ENCODE results near the gene ITPRIPL2. TPM values are rescaled to one million over a fixed set of nuclear protein-coding genes. Genes with fewer than 3 reads are reported as not detected.
A peak's percentile ranks its signal among the peaks of the same experiment; 100 is the strongest.

Gene ITPRIPL2
- total RNA-seq, 1 donor from 2014 or later, result 89.8 TPM

DNA sequence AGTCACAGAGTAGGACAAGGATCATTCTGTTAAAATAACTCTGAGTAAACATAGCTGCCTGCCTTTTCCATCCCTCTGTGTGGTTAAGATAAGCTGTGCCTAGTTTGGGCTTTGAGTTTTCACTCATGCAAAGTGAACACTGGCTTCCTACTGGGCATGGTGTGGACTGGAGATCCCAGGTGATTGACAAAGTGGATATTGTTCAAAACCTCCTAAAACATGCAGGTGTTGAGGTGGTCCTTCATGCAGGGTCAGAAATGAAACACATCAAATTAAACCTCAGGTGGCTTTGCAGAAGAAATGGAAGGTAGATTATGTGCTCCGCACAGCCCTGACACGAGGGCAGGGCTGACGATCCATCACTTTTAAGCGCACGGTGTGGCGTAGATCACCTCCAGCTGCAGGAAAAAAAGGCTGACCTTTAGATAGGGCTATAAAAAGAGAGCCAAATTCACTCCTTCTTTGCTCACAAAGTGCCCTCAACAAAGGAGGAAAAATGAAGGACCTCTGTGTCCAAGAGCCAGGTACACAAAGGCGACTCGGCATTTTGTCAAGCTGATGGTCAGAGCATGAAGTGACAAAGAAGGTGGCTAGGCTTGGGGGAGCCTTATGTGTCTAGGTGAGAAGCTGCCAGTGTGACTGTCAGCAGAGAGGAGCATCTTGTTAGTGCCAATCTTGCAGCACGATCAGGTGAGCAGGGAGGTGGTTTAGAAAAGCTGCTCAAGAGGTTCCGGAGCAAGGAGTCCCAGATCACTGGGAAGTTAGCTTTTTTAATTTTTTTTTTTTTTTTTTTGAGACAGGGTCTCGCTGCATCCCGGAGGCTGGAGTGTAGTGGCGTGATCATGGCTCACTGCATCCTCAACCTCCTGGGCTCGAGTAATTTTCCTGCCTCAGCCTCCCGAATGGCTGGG is 19.9 kb upstream of the ITPRIPL2 start:
- DNase-seq (ENCODE audit: low spot score), result peak; percentile 49

DNA sequence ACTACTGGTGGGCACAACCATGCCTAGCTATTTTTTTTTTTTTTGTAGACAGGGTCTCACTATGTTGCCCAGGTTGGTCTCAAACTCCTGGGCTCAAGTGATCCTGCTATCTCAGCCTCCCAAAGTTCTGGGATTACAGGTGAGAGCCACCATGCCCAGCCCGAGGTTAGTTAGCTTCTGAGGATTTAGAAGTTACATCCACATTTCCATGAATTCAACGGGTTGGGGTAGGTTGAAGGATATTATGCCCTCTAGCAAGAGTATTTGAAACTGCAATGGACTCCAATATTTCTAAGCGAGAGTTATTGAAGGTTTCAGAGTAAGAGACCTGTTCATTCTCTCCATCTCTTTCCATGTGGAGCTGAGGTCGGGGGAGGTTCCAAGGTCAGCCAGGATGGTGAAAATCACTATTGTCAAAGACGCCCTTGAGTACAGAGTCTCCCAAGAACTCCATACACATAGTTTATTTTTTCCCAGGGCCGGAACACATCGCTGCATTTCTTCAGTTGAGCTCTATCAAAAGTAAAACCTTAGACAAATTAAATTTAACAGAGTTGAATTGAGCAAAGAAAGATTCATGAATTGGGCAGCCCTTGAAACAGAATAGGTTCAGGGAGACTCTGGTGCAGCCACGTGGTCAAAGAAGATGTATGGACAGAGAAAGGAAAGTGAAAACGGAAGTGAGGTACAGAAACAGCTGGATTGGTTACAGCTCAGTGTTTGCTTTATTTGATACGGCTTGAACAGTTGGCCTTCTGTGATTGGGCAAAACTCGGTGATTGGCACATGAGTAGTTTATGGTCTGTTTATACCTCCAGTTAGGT is 19.0 kb upstream of the ITPRIPL2 start:
- peak; percentile 28 for DNase-seq (ENCODE audit: low spot score)

DNA sequence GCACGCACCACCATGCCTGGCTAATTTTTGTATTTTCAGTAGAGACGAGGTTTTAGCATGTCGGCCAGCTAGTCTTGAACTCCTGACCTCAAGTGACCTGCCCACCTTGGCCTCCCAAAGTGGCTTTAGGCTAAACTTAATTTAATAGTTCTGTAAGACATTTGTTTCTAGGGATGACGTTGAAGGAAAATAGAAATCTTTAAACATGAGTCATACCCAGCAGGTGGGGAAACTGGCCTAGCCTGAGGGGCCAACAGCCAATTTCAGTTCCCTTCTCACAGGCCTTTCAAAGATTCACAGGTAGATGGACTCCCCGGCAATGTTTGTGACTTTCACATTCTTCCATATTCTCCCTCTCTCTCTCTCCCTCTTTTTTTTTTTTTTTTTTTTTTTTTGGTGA is 18.1 kb upstream of the ITPRIPL2 start:
- DNase-seq (ENCODE audit: low spot score), result peak; percentile 12

DNA sequence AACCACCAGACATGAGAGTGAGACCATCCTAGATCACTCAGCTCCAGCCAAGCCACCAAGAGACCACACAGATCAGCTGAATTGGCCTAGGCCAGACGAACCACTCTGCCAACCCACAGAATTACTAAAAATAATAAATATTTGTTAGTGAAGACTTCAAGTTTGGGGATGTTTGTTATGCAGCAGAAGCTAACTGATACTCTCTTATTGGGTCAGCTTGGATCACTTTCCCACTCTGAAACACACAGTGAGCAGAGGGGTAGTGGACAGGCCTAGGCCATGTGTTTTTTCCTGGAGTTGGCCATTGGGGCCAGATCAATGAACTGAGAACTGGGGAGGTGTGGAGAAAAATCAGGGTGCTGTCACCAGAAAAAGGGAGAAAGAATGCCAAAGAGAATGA is 15.6 kb upstream of the ITPRIPL2 start:
- DNase-seq (ENCODE audit: low spot score), result peak; percentile 9

DNA sequence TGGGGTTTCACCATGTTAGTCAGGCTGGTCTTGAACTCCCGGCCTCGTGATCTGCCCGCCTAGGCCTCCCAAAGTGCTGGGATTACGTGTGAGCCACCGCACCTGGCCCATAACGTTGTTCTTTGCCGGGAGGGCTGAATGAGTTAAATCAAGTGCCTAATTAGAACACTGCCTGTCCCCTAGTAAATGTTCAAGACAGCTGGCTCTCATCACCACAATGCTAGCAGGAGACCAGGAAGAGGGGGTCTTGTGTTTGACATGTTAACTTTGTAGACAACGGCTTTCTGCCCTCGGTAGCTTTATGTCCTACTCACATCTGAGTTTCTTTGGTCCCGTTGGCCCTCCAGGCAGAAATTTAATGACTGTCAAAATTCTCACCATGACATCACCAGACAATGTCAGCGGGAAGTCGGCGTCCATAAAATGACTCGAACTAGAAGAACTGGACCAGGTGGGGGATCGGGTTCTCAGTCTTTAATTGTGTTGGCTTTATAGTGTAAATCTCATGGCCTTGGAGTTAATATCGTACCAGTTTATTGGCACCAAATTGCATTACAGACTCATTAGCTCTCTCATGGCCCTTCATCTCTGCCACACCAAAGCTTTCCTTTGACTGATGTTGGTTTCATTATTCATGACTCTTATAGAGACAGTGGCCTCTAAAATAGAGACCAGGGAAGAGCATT is 11.4 kb upstream of the ITPRIPL2 start:
- DNase-seq (ENCODE audit: low spot score), result peak; percentile 72

DNA sequence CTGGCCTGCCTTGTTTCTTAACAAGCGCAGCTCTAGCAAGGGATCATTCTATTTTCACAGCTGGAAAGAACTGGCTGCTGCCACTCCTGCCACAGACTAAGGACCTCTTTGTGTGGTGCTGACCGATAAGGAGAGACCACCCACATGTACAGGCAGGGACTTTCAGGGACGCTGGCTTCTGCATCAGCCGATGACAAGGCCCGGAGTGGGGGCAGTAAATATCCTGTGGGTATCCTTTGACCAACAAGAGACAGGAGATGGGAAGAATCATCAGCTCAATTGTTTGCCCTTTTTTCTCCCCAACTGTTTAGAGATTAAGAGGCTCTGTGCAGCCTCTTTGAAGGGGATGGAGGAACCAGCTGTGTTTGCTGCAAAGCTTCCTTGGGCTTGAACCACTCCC is 9.2 kb upstream of the ITPRIPL2 start:
- DNase-seq (ENCODE audit: low spot score), result peak; percentile 33

DNA sequence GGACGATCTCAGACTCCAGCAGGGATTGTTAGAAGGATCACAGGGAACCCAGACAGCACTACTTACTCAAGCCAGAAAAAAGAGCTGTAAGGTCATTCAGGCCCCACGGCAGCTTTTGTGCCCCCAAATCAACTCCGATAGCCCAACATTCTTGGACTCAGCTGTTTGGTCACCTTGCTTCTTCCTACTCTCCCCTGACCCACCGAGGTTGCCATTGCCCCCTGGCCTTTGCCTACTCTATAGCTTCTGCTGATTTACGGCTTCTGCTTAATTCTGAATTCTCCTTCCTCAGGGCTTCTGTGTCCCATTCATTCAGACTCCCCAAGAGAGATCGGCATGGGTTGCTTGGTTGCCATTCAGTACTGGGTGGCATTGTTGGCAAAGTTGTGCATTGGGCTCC is 8.6 kb upstream of the ITPRIPL2 start:
- peak; percentile 74 for DNase-seq (ENCODE audit: low spot score)

DNA sequence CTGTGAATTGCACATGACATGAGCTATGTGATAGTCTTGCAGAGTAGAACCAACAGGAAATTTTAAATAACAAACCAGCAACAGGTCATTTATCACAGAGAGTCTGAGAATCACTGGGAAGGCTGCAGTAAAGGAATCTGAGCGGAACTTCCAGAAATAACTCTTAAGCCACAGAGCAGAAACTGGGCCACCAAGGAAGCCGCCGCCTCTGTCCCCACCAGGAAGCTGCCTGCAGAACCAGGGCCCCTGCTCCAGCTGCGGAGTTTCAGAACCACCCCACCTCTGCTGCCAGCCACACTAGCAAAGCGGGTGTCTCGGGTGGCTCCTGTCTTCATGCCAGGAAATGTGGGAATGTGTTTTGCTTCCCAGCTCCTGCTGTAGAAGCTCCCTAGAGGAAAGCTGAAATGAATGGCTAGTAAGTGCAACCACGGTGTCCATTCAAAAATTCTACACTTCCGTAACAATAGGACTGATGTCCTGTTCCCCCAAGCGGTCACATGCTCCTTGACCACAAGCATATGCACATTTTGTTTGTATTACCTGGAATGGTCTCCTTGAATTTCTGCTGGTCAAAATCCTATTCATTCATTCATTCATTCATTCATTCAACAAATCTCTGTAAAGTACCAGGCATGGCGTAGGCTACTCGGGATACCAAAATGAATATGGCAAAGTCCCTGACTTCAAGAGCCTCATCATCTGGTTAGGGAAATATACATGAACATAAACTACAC is 7.7 kb upstream of the ITPRIPL2 start:
- peak; percentile 57 for DNase-seq (ENCODE audit: low spot score)

DNA sequence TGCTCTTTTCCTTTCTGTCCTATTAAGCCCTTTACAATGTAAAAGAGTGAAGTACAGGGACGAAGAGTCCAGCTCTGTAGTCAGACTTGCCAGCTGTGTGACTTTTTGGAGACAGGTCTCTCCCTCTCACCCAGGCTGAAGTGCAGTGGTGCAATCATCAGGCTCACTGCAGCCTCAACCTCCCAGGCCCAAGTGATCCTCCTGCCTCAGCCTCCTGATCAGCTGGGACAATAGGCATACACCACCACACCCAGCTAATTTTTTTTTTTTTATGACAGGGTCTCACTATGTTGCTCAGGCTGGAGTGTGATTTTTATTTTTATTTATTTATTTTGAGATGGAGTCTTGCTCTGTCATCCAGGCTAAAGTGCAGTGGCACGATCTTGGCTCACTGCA is 7.1 kb upstream of the ITPRIPL2 start:
- DNase-seq (ENCODE audit: low spot score), result no peak

DNA sequence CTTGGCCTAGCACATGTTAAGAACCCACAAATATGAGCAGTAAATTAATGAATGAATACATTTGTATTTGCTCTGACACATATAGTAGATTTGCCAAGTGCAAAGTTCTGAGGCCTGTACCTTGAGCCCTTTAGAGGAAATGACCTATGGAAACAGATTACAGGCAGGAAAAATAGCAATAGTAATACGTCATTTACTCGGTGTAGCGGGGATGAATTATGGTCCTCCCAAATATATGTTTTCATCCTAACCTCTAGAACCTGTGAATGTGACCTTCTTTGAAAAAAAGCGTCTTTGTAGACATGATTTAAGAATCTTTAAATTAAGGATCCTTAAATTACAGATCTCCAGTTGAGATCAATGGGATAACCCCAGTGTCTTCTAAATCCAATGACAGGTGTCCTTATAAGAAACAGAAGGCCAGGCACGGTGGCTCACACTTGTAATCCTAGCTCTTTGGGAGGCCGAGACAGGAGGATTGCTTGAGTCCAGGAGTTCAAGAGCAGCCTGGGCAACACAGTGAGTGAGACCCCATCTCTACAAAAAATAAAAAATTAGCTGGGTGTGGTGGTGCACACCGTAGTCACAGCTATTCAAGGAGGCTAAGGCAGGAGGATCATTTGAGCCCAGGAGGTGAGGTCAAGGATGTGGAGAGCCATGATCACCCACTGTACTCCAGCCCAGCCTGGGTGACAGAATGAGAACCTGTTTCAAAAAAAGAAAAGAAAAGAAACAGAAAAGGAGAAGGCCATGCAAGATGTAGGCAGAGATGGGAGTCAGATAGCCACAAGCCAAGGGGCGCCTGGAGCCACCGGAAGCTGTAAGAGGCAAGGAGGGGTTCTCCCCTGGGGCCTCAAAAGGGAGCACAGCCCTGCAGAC is 5.1 kb upstream of the ITPRIPL2 start:
- no peak for DNase-seq (ENCODE audit: low spot score)

DNA sequence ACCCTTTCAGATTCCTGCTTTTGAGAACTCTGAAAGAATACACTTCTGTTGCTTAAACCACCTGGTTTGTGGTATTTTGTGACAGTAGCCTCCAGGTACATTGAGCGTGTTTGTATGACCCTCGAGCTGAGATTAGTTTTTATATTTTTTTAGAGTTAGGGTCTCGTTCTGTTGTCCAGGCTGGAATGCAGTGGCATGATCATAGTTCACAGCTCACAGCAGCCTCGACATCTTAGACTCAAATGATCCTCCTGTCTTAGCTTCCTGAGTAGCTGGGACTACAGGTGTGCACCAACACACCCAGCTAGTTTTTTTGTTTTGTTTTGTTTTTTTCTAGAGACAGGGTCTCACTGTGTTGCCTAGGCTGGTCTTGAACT is 4.5 kb upstream of the ITPRIPL2 start:
- DNase-seq (ENCODE audit: low spot score), result no peak

DNA sequence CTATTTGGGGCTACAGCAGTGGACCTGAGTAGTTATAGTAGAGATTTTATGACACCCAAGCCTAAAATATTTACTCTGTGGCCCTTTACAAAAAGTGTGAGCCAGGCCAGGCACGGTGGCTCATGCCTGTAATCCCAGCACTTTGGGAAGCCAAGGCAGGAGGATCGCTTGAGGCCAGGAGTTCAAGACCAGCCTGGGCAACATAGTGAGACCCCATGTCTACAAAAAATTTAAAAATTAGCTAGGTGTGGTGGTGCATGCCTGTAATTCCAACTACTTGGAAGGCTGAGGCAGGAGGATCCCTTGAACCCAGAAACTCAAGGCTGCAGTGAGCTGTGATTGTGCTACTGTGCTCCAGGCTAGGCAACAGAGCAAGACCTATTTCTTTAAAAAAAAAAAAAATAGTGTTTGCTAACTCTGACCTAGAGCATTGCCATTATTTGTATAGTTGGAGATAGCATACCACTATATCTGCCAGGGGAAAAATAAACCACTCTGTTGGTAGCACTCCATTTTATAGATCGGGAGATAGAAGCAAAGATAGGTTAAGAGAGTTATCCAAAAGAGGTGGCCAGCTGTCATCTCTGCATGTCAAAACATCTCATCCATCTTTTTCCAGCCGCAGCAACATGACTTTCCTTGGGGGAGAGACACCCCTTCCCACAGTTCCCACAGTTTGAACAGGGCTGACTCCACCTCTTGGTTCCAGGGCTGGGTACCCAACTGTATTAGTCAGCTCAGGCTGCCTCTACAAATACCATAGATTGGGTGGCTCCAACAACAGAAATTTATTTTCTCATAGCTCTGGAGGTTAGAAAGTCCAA is 3.0 kb upstream of the ITPRIPL2 start:
- no peak for DNase-seq (ENCODE audit: low spot score)

DNA sequence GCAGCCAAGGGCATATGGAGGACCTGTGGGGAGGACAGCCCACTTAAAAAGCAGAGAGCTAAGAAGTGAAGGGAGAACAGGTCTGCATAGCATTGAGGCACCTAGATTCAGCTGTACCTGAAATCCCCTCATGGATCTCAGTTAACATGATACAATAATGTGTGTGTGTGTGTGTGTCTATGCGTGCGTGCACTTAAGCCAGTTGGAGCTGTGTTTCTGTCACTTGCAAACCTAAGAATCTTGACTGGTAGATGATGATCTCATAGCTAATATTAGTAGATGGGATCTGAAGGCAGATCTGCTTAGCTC is 1.7 kb upstream of the ITPRIPL2 start:
- DNase-seq (ENCODE audit: low spot score), result no peak

DNA sequence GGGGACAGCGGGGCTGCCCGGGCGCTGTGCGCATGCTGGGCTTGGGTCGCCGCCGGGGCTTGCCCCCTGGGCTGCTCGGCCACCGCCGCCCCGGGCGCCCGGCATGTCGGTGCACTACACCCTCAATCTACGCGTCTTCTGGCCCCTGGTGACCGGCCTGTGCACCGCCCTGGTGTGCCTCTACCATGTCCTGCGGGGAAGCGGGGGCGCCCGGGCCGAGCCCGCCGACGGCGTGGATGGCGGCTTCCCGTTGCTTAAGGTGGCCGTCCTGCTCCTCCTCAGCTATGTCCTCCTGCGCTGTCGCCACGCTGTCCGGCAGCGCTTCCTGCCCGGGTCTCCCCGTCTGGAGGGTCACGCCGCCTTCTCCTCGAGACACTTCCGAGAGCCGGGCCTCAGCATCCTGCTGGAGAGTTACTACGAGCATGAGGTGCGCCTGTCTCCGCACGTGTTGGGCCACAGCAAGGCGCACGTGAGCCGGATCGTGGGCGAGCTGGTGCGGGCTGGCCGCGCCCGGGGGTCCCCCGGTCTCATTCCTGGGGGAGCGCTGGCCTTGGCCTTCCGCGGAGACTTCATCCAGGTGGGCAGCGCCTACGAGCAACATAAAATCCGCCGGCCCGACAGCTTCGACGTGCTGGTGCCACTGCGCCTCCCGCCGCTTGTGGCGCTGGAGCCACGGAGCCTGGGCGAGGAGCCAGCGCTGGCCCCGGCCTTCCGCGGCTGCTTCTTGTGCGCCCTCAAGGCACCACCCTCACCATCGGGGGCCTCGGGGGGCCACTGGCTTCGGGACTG is 789 bp downstream of the ITPRIPL2 start:
- no peak for DNase-seq (ENCODE audit: low spot score)

DNA sequence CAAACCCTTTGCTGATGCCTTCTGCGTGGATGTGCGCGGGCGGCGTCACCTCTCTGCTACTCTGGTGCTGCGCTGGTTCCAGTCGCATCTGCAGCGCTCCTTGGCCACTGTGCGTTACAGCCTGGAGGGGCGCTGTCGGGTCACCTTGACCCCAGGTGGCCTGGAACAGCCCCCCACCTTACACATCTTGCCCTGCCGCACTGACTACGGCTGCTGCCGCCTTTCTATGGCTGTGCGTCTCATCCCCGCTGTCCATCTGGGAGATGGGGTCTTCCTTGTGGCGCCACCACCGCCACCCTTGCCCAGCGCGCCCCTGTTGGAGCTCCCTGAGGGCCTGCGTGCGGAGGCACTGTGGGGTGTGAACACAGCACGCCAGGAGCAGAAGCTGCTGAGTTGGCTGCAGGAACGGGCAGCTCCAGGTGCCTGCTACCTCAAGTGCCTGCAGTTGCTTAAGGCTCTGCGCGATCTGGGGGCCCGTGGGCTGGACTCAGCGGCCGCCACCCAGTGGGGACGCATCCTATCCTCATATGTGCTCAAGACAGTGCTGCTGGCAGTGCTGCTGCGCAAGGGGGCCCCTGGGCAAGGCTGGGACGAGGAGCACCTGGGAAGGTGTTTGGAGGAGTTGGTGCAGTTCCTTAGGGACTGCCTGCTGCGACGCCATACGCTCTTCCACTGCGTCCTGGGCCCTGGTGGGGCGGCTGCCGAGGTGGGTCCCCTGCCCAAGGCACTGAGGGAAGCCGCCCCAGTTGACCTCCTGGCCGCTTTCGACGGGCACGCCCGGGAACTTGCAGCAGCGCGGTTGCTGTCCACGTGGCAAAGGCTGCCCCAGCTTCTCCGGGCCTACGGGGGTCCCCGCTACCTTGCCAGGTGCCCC is 1.6 kb downstream of the ITPRIPL2 start:
- no peak for DNase-seq (ENCODE audit: low spot score)

DNA sequence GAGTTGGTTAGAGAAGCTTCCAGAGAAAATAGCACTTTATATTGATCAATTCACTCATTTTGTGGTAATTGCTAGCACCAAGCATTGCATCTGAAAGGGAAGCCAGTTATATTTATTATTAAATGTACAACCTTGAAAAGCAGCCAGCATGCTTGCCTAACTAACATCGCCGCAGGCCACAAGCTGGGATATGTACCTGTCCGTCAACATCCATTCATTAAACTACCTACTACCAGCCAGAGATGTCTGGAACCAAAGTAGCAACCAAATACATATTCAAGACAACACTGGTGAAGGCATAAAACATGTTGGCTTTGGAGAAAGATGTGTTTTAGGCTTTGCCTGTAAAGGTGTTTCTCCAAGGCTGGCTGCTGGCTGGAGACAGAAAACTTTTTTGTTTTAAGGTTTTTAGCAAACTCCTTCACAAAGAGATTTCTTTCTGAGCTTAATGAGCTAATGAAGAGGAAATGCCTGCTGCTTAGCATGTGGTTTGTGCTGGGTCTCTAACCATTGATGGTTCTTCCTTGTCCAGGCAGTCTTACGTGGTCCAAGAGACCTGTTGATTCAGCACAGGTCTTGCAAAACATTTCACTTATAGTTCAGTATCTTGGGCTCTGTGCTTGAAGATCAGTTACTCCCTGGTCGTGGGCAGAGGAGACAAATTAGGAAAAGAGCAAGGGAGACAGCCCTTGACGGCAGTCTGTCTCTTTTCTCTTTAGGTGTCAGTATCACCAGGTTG is 3.1 kb downstream of the ITPRIPL2 start:
- DNase-seq (ENCODE audit: low spot score), result no peak

DNA sequence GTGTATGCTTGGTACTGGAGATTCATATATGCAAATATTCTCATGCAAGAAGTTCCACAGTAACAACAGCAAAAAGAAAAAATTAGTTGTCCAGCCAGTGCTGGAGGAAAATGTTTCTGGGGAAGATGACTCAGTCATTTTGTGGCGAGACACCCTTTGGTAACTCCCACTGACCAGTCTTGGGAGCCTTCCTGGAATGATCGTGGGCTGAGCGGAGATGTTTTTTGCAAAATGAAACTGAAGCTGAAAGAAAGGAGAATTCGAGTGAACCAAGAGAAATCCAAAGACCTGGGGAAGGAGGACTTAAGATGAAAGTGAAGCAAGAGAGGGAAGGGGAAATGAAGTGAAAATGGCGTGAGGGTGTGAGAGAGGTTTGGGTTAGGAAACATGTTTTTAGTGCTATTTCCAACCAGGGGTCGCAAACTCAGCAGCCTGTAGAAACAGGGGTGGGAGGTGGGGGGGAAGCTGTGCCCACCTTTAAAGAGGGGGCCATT is 5.2 kb downstream of the ITPRIPL2 start:
- DNase-seq (ENCODE audit: low spot score), result no peak

Measured in mesenteric fat pad (tissue), 1 donor.